HG02981 (cell line): ENCODE data around the gene HDAC10.

Experiments
- ATAC-seq: cut with Tn5 transposase; IDR thresholded peaks from one replicate; pipeline ENCODE4 v1.9.1; 2021; ENCODE audit warnings: mild to moderate bottlenecking, moderate library complexity; ENCODE audit not compliant: unreplicated experiment

HDAC10 gene

GRCh38 chr22:50219800-50220602 lies 31.1 kb downstream of the HDAC10 start:
- ATAC-seq, result no peak

GRCh38 chr22:50218996-50219727 lies 31.9 kb downstream of the HDAC10 start:
- ATAC-seq, result no peak

- ATAC-seq, result no peak
These were observed 32.7 kb downstream of the HDAC10 start for GRCh38 chr22:50218153-50218995.

- no peak for ATAC-seq
These were observed 33.4 kb downstream of the HDAC10 start for GRCh38 chr22:50217543-50218152.

- no peak for ATAC-seq
These were observed 34.2 kb downstream of the HDAC10 start for GRCh38 chr22:50216684-50217520.

- no peak for ATAC-seq
These were observed 34.9 kb downstream of the HDAC10 start for GRCh38 chr22:50216055-50216683.

- ATAC-seq, result no peak
These were observed 35.6 kb downstream of the HDAC10 start for GRCh38 chr22:50215297-50216054.

- no peak for ATAC-seq
These were observed 37.8 kb downstream of the HDAC10 start for GRCh38 chr22:50213263-50213662.

GRCh38 chr22:50211147-50211546 lies 39.9 kb downstream of the HDAC10 start:
- no peak for ATAC-seq

- no peak for ATAC-seq
These were observed 40.5 kb downstream of the HDAC10 start for GRCh38 chr22:50210378-50211139.

GRCh38 chr22:50209893-50210292 lies 41.2 kb downstream of the HDAC10 start:
- no peak for ATAC-seq

GRCh38 chr22:50208939-50209892 lies 41.8 kb downstream of the HDAC10 start:
- ATAC-seq, result no peak

GRCh38 chr22:50208430-50208938 lies 42.6 kb downstream of the HDAC10 start:
- ATAC-seq, result no peak

- ATAC-seq, result no peak
These were observed 43.5 kb downstream of the HDAC10 start for GRCh38 chr22:50207383-50208140.

- no peak for ATAC-seq
These were observed 44.5 kb downstream of the HDAC10 start for GRCh38 chr22:50206599-50206998.
